Esophagus squamous epithelium (tissue), 4 donors: ENCODE measurements around the gene CUEDC2.

ENCODE experiments used
- CTCF ChIP-seq, 6 experiments: fragments of 450-650 bp in 4 of 6; fragments of 200-600 bp in 2 of 6; sonication (generic) in 2 of 6; IDR thresholded peaks; one replicate each; pipeline ENCODE4 v1.5.1; 2016 to 2019; ENCODE audit warnings: antibody characterized with exemption in 6 of 6, mild to moderate bottlenecking in 4 of 6, moderate library complexity in 4 of 6
- POLR2A ChIP-seq, 4 donors: fragments of 450-650 bp; IDR thresholded peaks; one replicate each; pipeline ENCODE4 v1.6.1; 2017; ENCODE audit warnings: antibody characterized with exemption in 4 of 4, mild to moderate bottlenecking in 4 of 4, moderate library complexity in 3 of 4

GRCh38 chr10:102376901-102377300 lies 55.5 kb downstream of the CUEDC2 start:
- TF ChIP-seq CTCF (IDR thresholded peaks at IDR 0.05) = no peak
- TF ChIP-seq POLR2A (IDR thresholded peaks at IDR 0.05) = no peak
